NK-92 treated with Interleukin-12 subunit alpha and Interleukin-12 subunit beta, amount 100 ng/mL, for 24 hours (cell line): ENCODE results near the gene RALGDS.

Source experiments
- DNase-seq: peaks from one replicate; lab custom pipeline; 2025; lab: John Stamatoyannopoulos, UW

RALGDS gene

GRCh38 chr9:133119103-133119845 is 1.8 kb downstream of the RALGDS start:
- DNase-seq = no peak

GRCh38 chr9:133118568-133118967 is 2.5 kb downstream of the RALGDS start:
- DNase-seq = no peak

GRCh38 chr9:133118179-133118520 is 2.9 kb downstream of the RALGDS start:
- no peak for DNase-seq

- no peak for DNase-seq
Measured at GRCh38 chr9:133117271-133118178, 3.5 kb downstream of the RALGDS start.

GRCh38 chr9:133116346-133117231 is 4.5 kb downstream of the RALGDS start:
- no peak for DNase-seq

- no peak for DNase-seq
Measured at GRCh38 chr9:133115604-133116345, 5.3 kb downstream of the RALGDS start.

GRCh38 chr9:133114886-133115603 is 6.0 kb downstream of the RALGDS start:
- no peak for DNase-seq

- no peak for DNase-seq
Measured at GRCh38 chr9:133113949-133114885, 6.8 kb downstream of the RALGDS start.

- no peak for DNase-seq
Measured at GRCh38 chr9:133113163-133113948, 7.7 kb downstream of the RALGDS start.

GRCh38 chr9:133112663-133113026 is 8.4 kb downstream of the RALGDS start:
- no peak for DNase-seq

GRCh38 chr9:133111808-133112662 is 9.0 kb downstream of the RALGDS start:
- DNase-seq = no peak

- no peak for DNase-seq
Measured at GRCh38 chr9:133109931-133110650, 10.9 kb downstream of the RALGDS start.

- DNase-seq = no peak
Measured at GRCh38 chr9:133108794-133109641, 12.0 kb downstream of the RALGDS start.

- DNase-seq = no peak
Measured at GRCh38 chr9:133107961-133108793, 12.9 kb downstream of the RALGDS start.

GRCh38 chr9:133107245-133107722 is 13.8 kb downstream of the RALGDS start:
- DNase-seq = no peak
